ENCODE results near the gene DHX16. TPM values are rescaled to one million over a fixed set of nuclear protein-coding genes. Genes with fewer than 3 reads are reported as not detected.

The DHX16 gene
- total and polyA plus RNA-seq, 4 donors: 23.4 to 31.7 (median 30.0) TPM

DNA sequence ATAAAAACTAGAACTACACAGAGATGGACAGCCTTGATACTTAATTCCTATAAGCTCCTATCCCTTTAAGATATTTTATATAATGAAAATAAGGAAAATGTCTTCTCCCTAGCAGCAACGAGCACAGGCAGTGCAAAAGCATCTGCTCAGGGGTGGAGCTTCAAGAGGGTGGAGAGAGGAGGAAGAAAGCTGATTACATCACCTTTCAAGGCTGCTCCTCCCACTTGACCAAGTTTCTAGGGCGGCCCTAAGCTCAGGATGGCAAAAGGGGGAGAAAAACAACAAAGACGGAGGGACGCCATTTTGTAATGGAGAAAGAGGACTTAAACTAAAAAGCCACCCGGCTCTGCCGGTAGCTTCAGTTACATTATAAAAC, 58.0 kb downstream of the DHX16 start:
- TF ChIP-seq, protein P1, sequence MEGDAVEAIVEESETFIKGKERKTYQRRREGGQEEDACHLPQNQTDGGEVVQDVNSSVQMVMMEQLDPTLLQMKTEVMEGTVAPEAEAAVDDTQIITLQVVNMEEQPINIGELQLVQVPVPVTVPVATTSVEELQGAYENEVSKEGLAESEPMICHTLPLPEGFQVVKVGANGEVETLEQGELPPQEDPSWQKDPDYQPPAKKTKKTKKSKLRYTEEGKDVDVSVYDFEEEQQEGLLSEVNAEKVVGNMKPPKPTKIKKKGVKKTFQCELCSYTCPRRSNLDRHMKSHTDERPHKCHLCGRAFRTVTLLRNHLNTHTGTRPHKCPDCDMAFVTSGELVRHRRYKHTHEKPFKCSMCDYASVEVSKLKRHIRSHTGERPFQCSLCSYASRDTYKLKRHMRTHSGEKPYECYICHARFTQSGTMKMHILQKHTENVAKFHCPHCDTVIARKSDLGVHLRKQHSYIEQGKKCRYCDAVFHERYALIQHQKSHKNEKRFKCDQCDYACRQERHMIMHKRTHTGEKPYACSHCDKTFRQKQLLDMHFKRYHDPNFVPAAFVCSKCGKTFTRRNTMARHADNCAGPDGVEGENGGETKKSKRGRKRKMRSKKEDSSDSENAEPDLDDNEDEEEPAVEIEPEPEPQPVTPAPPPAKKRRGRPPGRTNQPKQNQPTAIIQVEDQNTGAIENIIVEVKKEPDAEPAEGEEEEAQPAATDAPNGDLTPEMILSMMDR (IDR thresholded peaks at IDR 0.05; ENCODE audit: control extremely low read depth, extremely low read depth): no peak
- Histone ChIP-seq H3K27me3 (ENCODE audit: control insufficient read depth in 3 of 3, insufficient read depth in 3 of 3, low read length in 2 of 3) (no peaks in the 10 kb centered on the region), H3K9ac (ENCODE audit: insufficient read depth in 1 of 2, low read length in 2 of 2) (peak overlapping the region; percentile 100), H3K4me1 (ENCODE audit: control insufficient read depth in 5 of 5, insufficient read depth in 5 of 5, low read length in 5 of 5) (peaks cover 0 to 40% (median 25%) of the 10 kb centered on the region in 5 donors), H3K36me3 (ENCODE audit: control insufficient read depth in 4 of 4, insufficient read depth in 4 of 4, low read length in 4 of 4) (peaks cover 3 to 23% (median 12%) of the 10 kb centered on the region in 4 donors), H3K4me3 (no peak overlapping the region), H3K27ac (ENCODE audit: low read depth in 1 of 2, low read length in 1 of 2) (peak overlapping the region; percentile 20 to 100), H3K9me3 (ENCODE audit: control insufficient read depth in 4 of 4, insufficient read depth in 3 of 4, low read length in 3 of 4) (no peaks in the 10 kb centered on the region)
- ATAC-seq (ENCODE audit: insufficient read depth, low FRiP score): peak; percentile 56
- peak; percentile 95 to 100 (median 99) for DNase-seq
- whole genome bisulfite sequencing, 2 donors: 1% methylated on average over 6 of the region's 6 CpGs

DNA sequence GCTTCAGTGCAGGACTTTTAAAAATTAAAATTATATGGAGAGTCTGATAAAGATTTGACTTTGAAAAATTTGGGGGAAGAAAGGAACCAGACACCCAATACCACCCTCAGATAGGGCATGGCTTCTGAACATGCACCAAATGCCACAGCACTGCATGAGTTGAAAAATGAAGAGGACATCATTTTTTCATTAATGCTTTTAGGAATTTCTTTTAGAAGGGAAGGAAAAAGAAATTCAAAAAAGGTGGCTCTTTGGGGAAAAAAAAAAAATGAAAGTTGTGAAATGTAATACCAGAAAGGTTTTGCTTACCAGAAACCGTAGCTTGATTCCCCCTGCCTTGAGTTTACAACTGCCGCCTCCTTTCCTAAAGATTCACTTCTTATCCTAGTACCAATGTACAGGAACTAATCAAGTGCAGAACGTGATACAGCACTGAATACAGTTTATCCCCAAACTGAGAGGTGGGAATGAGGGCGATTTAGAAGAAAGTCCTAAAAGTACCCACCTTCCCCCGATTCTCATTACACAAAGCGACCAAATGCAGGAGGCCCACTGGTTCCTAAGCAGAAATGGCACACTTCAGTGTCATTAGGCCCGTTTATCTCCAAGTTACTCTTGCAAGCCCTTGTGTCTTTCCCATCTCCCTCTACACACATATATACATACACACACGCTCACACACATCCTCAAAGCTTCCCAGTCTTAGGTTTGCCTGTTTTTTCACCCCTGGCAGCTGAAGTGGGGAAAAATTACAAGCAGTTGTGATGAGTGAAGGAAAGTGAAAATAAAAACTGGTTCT, 58.6 kb downstream of the DHX16 start:
- TF ChIP-seq, protein P1 (IDR thresholded peaks at IDR 0.05; ENCODE audit: control extremely low read depth, extremely low read depth): no peak
- peak overlapping the region; percentile 17 for H3K4me3 ChIP-seq
- H3K27ac ChIP-seq (ENCODE audit: low read depth in 1 of 2, low read length in 1 of 2): peak overlapping the region; percentile 72 to 91
- H3K27me3 ChIP-seq (ENCODE audit: control insufficient read depth in 3 of 3, insufficient read depth in 3 of 3, low read length in 2 of 3): no peaks in the 10 kb centered on the region
- peaks cover 6 to 22% (median 13%) of the 10 kb centered on the region in 4 donors for H3K36me3 ChIP-seq (ENCODE audit: control insufficient read depth in 4 of 4, insufficient read depth in 4 of 4, low read length in 4 of 4)
- peaks cover 0 to 40% (median 25%) of the 10 kb centered on the region in 5 donors for H3K4me1 ChIP-seq (ENCODE audit: control insufficient read depth in 5 of 5, insufficient read depth in 5 of 5, low read length in 5 of 5)
- no peak for DNase-seq
- no peaks in the 10 kb centered on the region for H3K9me3 ChIP-seq (ENCODE audit: control insufficient read depth in 4 of 4, insufficient read depth in 3 of 4, low read length in 3 of 4)
- H3K9ac ChIP-seq (ENCODE audit: insufficient read depth in 1 of 2, low read length in 2 of 2): peak overlapping the region; percentile 26 to 100
- no peak for ATAC-seq (ENCODE audit: insufficient read depth, low FRiP score)
- WGBS, 2 donors: 21 to 24% methylated on average over 8 of the region's 8 CpGs

GRCh38 chr6:30613251-30614043, 59.4 kb downstream of the DHX16 start:
- TF ChIP-seq, protein P1 (IDR thresholded peaks at IDR 0.05; ENCODE audit: control extremely low read depth, extremely low read depth): no peak
- ATAC-seq (ENCODE audit: insufficient read depth, low FRiP score) (no peak), DNase-seq (peak in 1 of 3 donors; percentile 18)
- Histone ChIP-seq H3K4me1 (ENCODE audit: control insufficient read depth in 5 of 5, insufficient read depth in 5 of 5, low read length in 5 of 5) (peaks cover 0 to 36% (median 22%) of the 10 kb centered on the region in 5 donors), H3K9me3 (ENCODE audit: control insufficient read depth in 4 of 4, insufficient read depth in 3 of 4, low read length in 3 of 4) (no peaks in the 10 kb centered on the region), H3K36me3 (ENCODE audit: control insufficient read depth in 4 of 4, insufficient read depth in 4 of 4, low read length in 4 of 4) (peaks cover 14 to 30% (median 21%) of the 10 kb centered on the region in 4 donors), H3K27ac (ENCODE audit: low read depth in 1 of 2, low read length in 1 of 2) (peak overlapping the region in 1 of 2 donors; percentile 29), H3K27me3 (ENCODE audit: control insufficient read depth in 3 of 3, insufficient read depth in 3 of 3, low read length in 2 of 3) (no peaks in the 10 kb centered on the region), H3K9ac (ENCODE audit: insufficient read depth in 1 of 2, low read length in 2 of 2) (peak overlapping the region in 1 of 2 donors; percentile 100), H3K4me3 (no peak overlapping the region)

All from lung (tissue), 12 donors.